Activated naive CD8-positive, alpha-beta T cell treated with anti-CD3 and anti-CD28 coated beads for 36 hours (primary cell): Measurements from ENCODE around the gene IRAK2. TPM values are rescaled to one million over a fixed set of nuclear protein-coding genes. Genes with fewer than 3 reads are reported as not detected.

Experiments
- DNase-seq: peaks from one replicate; pipeline ENCODE4 v3.0.0; 2021
- H3K27ac Mint-ChIP-seq: one replicate; pipeline ENCODE4 v1.8.0; 2022; ENCODE audit warnings: mild to moderate bottlenecking, moderate library complexity, mixed read lengths
- H3K27me3 Mint-ChIP-seq: one replicate; pipeline ENCODE4 v1.8.0; 2022; ENCODE audit warnings: mild to moderate bottlenecking, mixed read lengths
- H3K36me3 Mint-ChIP-seq: one replicate; pipeline ENCODE4 v1.8.0; 2021; ENCODE audit warnings: mild to moderate bottlenecking, mixed read lengths
- H3K4me1 Mint-ChIP-seq: one replicate; pipeline ENCODE4 v1.8.0; 2021; ENCODE audit warnings: mixed read lengths
- H3K4me3 Mint-ChIP-seq: one replicate; pipeline ENCODE4 v1.8.0; 2022; ENCODE audit warnings: mild to moderate bottlenecking, moderate library complexity, mixed read lengths
- H3K9me3 Mint-ChIP-seq: one replicate; pipeline ENCODE4 v1.8.0; 2022; ENCODE audit warnings: mixed read lengths
- total RNA-seq, 2 experiments: library from RNA; stranded (reverse); gene quantifications; one replicate each; pipeline ENCODE4 v1.2.3, GENCODE V29; 2021

IRAK2 gene
- total RNA-seq, 2 experiments from 2014 or later, result 2.6 to 3.1 TPM

- Mint-ChIP-seq H3K27ac (peak overlapping the region; percentile 95), H3K36me3 (peaks cover 4% of the 10 kb centered on the region), H3K4me1 (peaks cover 81% of the 10 kb centered on the region), H3K4me3 (peak overlapping the region; percentile 60), H3K9me3 (no peaks in the 10 kb centered on the region), H3K27me3 (no peaks in the 10 kb centered on the region)
- DNase-seq, result peak; percentile 50
Observed at GRCh38 chr3:10192953-10193691, 28.4 kb downstream of the IRAK2 start.

GRCh38 chr3:10193692-10194327 lies 29.1 kb downstream of the IRAK2 start:
- Mint-ChIP-seq H3K36me3 (peaks cover 4% of the 10 kb centered on the region), H3K4me3 (peak overlapping the region; percentile 60), H3K27ac (peak overlapping the region; percentile 95), H3K4me1 (peaks cover 86% of the 10 kb centered on the region), H3K9me3 (no peaks in the 10 kb centered on the region), H3K27me3 (no peaks in the 10 kb centered on the region)
- DNase-seq, result peak; percentile 15

GRCh38 chr3:10194328-10195071 lies 29.8 kb downstream of the IRAK2 start:
- H3K27me3 Mint-ChIP-seq, result no peaks in the 10 kb centered on the region
- peaks cover 4% of the 10 kb centered on the region for H3K36me3 Mint-ChIP-seq
- peak overlapping the region; percentile 60 for H3K4me3 Mint-ChIP-seq
- DNase-seq, result peak; percentile 56
- no peaks in the 10 kb centered on the region for H3K9me3 Mint-ChIP-seq
- peak overlapping the region; percentile 95 for H3K27ac Mint-ChIP-seq
- H3K4me1 Mint-ChIP-seq, result peaks cover 86% of the 10 kb centered on the region

GRCh38 chr3:10195366-10196089 lies 30.8 kb downstream of the IRAK2 start:
- H3K4me1 Mint-ChIP-seq, result peaks cover 78% of the 10 kb centered on the region
- DNase-seq, result no peak
- H3K36me3 Mint-ChIP-seq, result peaks cover 4% of the 10 kb centered on the region
- peak overlapping the region; percentile 60 for H3K4me3 Mint-ChIP-seq
- H3K9me3 Mint-ChIP-seq, result no peaks in the 10 kb centered on the region
- H3K27ac Mint-ChIP-seq, result peak overlapping the region; percentile 95
- no peaks in the 10 kb centered on the region for H3K27me3 Mint-ChIP-seq

GRCh38 chr3:10196389-10197052 lies 31.8 kb downstream of the IRAK2 start:
- H3K4me3 Mint-ChIP-seq, result no peak overlapping the region

GRCh38 chr3:10198226-10198625 lies 33.5 kb downstream of the IRAK2 start:
- Mint-ChIP-seq H3K27me3 (no peaks in the 10 kb centered on the region), H3K36me3 (no peaks in the 10 kb centered on the region), H3K4me3 (no peak overlapping the region), H3K27ac (peak overlapping the region; percentile 93), H3K4me1 (peaks cover 62% of the 10 kb centered on the region), H3K9me3 (no peaks in the 10 kb centered on the region)
- no peak for DNase-seq

More at GRCh38 chr3:10196389-10197052, 31.8 kb downstream of the IRAK2 start:
- Mint-ChIP-seq H3K36me3 (peaks cover 3% of the 10 kb centered on the region), H3K4me1 (peaks cover 72% of the 10 kb centered on the region), H3K9me3 (no peaks in the 10 kb centered on the region), H3K27ac (peak overlapping the region; percentile 95), H3K27me3 (no peaks in the 10 kb centered on the region)
- no peak for DNase-seq

- peaks cover 2% of the 10 kb centered on the region for H3K36me3 Mint-ChIP-seq
- H3K4me1 Mint-ChIP-seq, result peaks cover 61% of the 10 kb centered on the region
- H3K9me3 Mint-ChIP-seq, result no peaks in the 10 kb centered on the region
- peak overlapping the region; percentile 93 for H3K27ac Mint-ChIP-seq
- no peaks in the 10 kb centered on the region for H3K27me3 Mint-ChIP-seq
- H3K4me3 Mint-ChIP-seq, result peak overlapping the region; percentile 43
- peak; percentile 73 for DNase-seq
Observed at GRCh38 chr3:10198761-10199649, 34.3 kb downstream of the IRAK2 start.

GRCh38 chr3:10204921-10205320 lies 40.2 kb downstream of the IRAK2 start:
- H3K4me3 Mint-ChIP-seq, result no peak overlapping the region
- no peak for DNase-seq
- H3K27ac Mint-ChIP-seq, result no peak overlapping the region
- peaks cover 18% of the 10 kb centered on the region for H3K4me1 Mint-ChIP-seq
- H3K27me3 Mint-ChIP-seq, result no peaks in the 10 kb centered on the region
- no peaks in the 10 kb centered on the region for H3K9me3 Mint-ChIP-seq
- H3K36me3 Mint-ChIP-seq, result peaks cover 2% of the 10 kb centered on the region

- DNase-seq, result no peak
- Mint-ChIP-seq H3K36me3 (peaks cover 2% of the 10 kb centered on the region), H3K27ac (no peak overlapping the region), H3K9me3 (no peaks in the 10 kb centered on the region), H3K4me3 (no peak overlapping the region), H3K4me1 (peaks cover 18% of the 10 kb centered on the region), H3K27me3 (no peaks in the 10 kb centered on the region)
Observed at GRCh38 chr3:10205451-10206165, 40.9 kb downstream of the IRAK2 start.

- no peak for DNase-seq
- Mint-ChIP-seq H3K27ac (no peak overlapping the region), H3K4me1 (peaks cover 16% of the 10 kb centered on the region), H3K36me3 (peaks cover 2% of the 10 kb centered on the region), H3K27me3 (no peaks in the 10 kb centered on the region), H3K9me3 (no peaks in the 10 kb centered on the region), H3K4me3 (no peak overlapping the region)
Observed at GRCh38 chr3:10206166-10206511, 41.4 kb downstream of the IRAK2 start.

GRCh38 chr3:10213156-10213792 lies 48.6 kb downstream of the IRAK2 start:
- Mint-ChIP-seq H3K9me3 (no peaks in the 10 kb centered on the region), H3K4me3 (no peak overlapping the region), H3K36me3 (peaks cover 3% of the 10 kb centered on the region), H3K4me1 (no peaks in the 10 kb centered on the region), H3K27me3 (no peaks in the 10 kb centered on the region), H3K27ac (no peak overlapping the region)
- no peak for DNase-seq

- Mint-ChIP-seq H3K4me1 (peaks cover 5% of the 10 kb centered on the region), H3K27ac (no peak overlapping the region), H3K27me3 (no peaks in the 10 kb centered on the region), H3K4me3 (no peak overlapping the region), H3K9me3 (no peaks in the 10 kb centered on the region), H3K36me3 (peaks cover 8% of the 10 kb centered on the region)
- DNase-seq, result no peak
Observed at GRCh38 chr3:10215578-10216368, 51.1 kb downstream of the IRAK2 start.
